ENCODE data around the gene ARID5B. TPM values are rescaled to one million over a fixed set of nuclear protein-coding genes. Genes with fewer than 3 reads are reported as not detected.

The ARID5B gene
- total RNA-seq, 1 donor: 162 TPM

- DNase-seq (ENCODE audit: low read depth): peak; percentile 66
- no peak overlapping the region for H3K4me3 ChIP-seq (ENCODE audit: low read depth, low read length)
- no peak for TF ChIP-seq CTCF (IDR thresholded peaks at IDR 0.05; ENCODE audit: insufficient read depth, low read depth, low read length)
Measured at GRCh38 chr10:62082729-62083411, 181.4 kb downstream of the ARID5B start.

GRCh38 chr10:62083412-62084267 is 182.1 kb downstream of the ARID5B start:
- TF ChIP-seq CTCF (IDR thresholded peaks at IDR 0.05; ENCODE audit: insufficient read depth, low read depth, low read length): no peak

GRCh38 chr10:62084451-62084850 is 183.0 kb downstream of the ARID5B start:
- TF ChIP-seq CTCF (IDR thresholded peaks at IDR 0.05; ENCODE audit: insufficient read depth, low read depth, low read length): no peak
- H3K4me3 ChIP-seq (ENCODE audit: low read depth, low read length): no peak overlapping the region
- no peak for DNase-seq (ENCODE audit: low read depth)

More at GRCh38 chr10:62083412-62084267, 182.1 kb downstream of the ARID5B start:
- H3K4me3 ChIP-seq (ENCODE audit: low read depth, low read length): no peak overlapping the region
- peak; percentile 77 for DNase-seq (ENCODE audit: low read depth)

GRCh38 chr10:62085404-62085803 is 183.9 kb downstream of the ARID5B start:
- no peak for DNase-seq (ENCODE audit: low read depth)
- H3K4me3 ChIP-seq (ENCODE audit: low read depth, low read length): no peak overlapping the region
- no peak for TF ChIP-seq CTCF (IDR thresholded peaks at IDR 0.05; ENCODE audit: insufficient read depth, low read depth, low read length)

GRCh38 chr10:62085821-62086220 is 184.3 kb downstream of the ARID5B start:
- no peak overlapping the region for H3K4me3 ChIP-seq (ENCODE audit: low read depth, low read length)
- no peak for DNase-seq (ENCODE audit: low read depth)
- TF ChIP-seq CTCF (IDR thresholded peaks at IDR 0.05; ENCODE audit: insufficient read depth, low read depth, low read length): no peak

GRCh38 chr10:62087329-62087728 is 185.8 kb downstream of the ARID5B start:
- TF ChIP-seq CTCF (IDR thresholded peaks at IDR 0.05; ENCODE audit: insufficient read depth, low read depth, low read length): no peak
- H3K4me3 ChIP-seq (ENCODE audit: low read depth, low read length): no peak overlapping the region
- no peak for DNase-seq (ENCODE audit: low read depth)

Data from fibroblast of villous mesenchyme (primary cell).